Endodermal cell (in vitro differentiated cells): ENCODE measurements around the gene SMAD3. TPM values are rescaled to one million over a fixed set of nuclear protein-coding genes. Genes with fewer than 3 reads are reported as not detected.

ENCODE experiments used
- DNase-seq: peaks from one replicate; pipeline ENCODE4 v3.0.0-alpha.2; 2017
- H3K27ac ChIP-seq: 2 replicates; pipeline ENCODE4 v1.5.1; 2013; ENCODE audit warnings: mild to moderate bottlenecking, low read depth, low read length, moderate library complexity
- H3K27me3 ChIP-seq: 2 replicates; pipeline ENCODE4 v1.6.1; 2013; ENCODE audit warnings: mild to moderate bottlenecking, low read length, moderate library complexity; ENCODE audit not compliant: insufficient read depth, control insufficient read depth, poor library complexity, severe bottlenecking
- H3K36me3 ChIP-seq: 2 replicates; pipeline ENCODE4 v1.7.0; 2013; ENCODE audit warnings: mild to moderate bottlenecking, low read length, moderate library complexity; ENCODE audit not compliant: control insufficient read depth, insufficient read depth
- H3K4me1 ChIP-seq: one replicate; pipeline ENCODE4 v1.7.0; 2013; ENCODE audit warnings: low read length; ENCODE audit not compliant: control insufficient read depth, insufficient read depth
- H3K4me3 ChIP-seq: 2 replicates; pipeline ENCODE4 v1.5.1; 2013; ENCODE audit warnings: mild to moderate bottlenecking, low read length, moderate library complexity
- H3K9ac ChIP-seq: 2 replicates; pipeline ENCODE4 v1.6.1; 2013; ENCODE audit warnings: mild to moderate bottlenecking, low read length, moderate library complexity; ENCODE audit not compliant: poor library complexity, severe bottlenecking; ENCODE audit errors: extremely low read depth
- H3K9me3 ChIP-seq: 2 replicates; pipeline ENCODE4 v1.6.1; 2013; ENCODE audit warnings: mild to moderate bottlenecking, low read length, moderate library complexity; ENCODE audit not compliant: control insufficient read depth
- H3K27ac Mint-ChIP-seq: 2 replicates; pipeline ENCODE4 v1.8.0; 2020; ENCODE audit warnings: mixed read lengths
- H3K27me3 Mint-ChIP-seq: 2 replicates; pipeline ENCODE4 v1.8.0; 2021; ENCODE audit warnings: mild to moderate bottlenecking, mixed read lengths; ENCODE audit not compliant: insufficient read depth
- H3K36me3 Mint-ChIP-seq: 2 replicates; pipeline ENCODE4 v1.8.0; 2020; ENCODE audit warnings: low read depth, mixed read lengths
- H3K4me1 Mint-ChIP-seq: 2 replicates; pipeline ENCODE4 v1.8.0; 2020; ENCODE audit warnings: mixed read lengths
- H3K4me3 Mint-ChIP-seq: 2 replicates; pipeline ENCODE4 v1.8.0; 2020; ENCODE audit warnings: mild to moderate bottlenecking, moderate library complexity, mixed read lengths
- H3K9me3 Mint-ChIP-seq: 2 replicates; pipeline ENCODE4 v1.8.0; 2020; ENCODE audit warnings: mild to moderate bottlenecking, mixed read lengths
- CTCF ChIP-seq: fragments of 200-600 bp; sonication (generic); conservative IDR thresholded peaks from 2 replicates; pipeline ENCODE4 v1.5.0; 2021; ENCODE audit warnings: antibody characterized with exemption, mild to moderate bottlenecking
- WGBS, 2 experiments: methylation state at CpG; one replicate each; pipeline versions ENCODE4 v1.1.5 to v1.1.7; 2013; ENCODE audit warnings: missing lambda C conversion rate in 2 of 2, mixed read lengths in 1 of 2; ENCODE audit not compliant: insufficient coverage in 1 of 2, insufficient read length in 1 of 2; 5-methylcytosine and 5-hydroxymethylcytosine counted together
- total RNA-seq, 2 donors: library from RNA; stranded (reverse); fragmentation: NEBNext Ultra II Directional in 1 of 2; extraction: Animal tissue kit (Norgen Biotek cat#: 25700) in 1 of 2; gene quantifications; 2 replicates in 1 of 2; 3 replicates in 1 of 2; pipeline ENCODE4 v1.2.1, GENCODE V29; 2021

The SMAD3 gene
- total RNA-seq, 2 donors from 2014 or later: 7.8 to 9.6 TPM

GRCh38 chr15:67175643-67176071 lies 110.3 kb downstream of the SMAD3 start:
- H3K4me1 Mint-ChIP-seq: peaks cover 33% of the 10 kb centered on the region
- H3K27ac ChIP-seq: no peak overlapping the region

GRCh38 chr15:67176195-67176971 lies 111.0 kb downstream of the SMAD3 start:
- H3K36me3 Mint-ChIP-seq: no peaks in the 10 kb centered on the region
- no peak overlapping the region for H3K9ac ChIP-seq
- H3K9me3 Mint-ChIP-seq: no peaks in the 10 kb centered on the region
- H3K27me3 Mint-ChIP-seq: peaks cover 21% of the 10 kb centered on the region
- no peak for TF ChIP-seq CTCF
- H3K4me3 Mint-ChIP-seq: no peak overlapping the region
- 77 to 94% methylated on average over 11 to 14 of the region's 14 CpGs for WGBS, 2 experiments
- H3K9me3 ChIP-seq: no peaks in the 10 kb centered on the region
- H3K27me3 ChIP-seq: no peaks in the 10 kb centered on the region
- H3K4me1 Mint-ChIP-seq: peaks cover 33% of the 10 kb centered on the region
- DNase-seq: peak; percentile 76
- H3K4me3 ChIP-seq: no peak overlapping the region
- H3K4me1 ChIP-seq: peaks cover 20% of the 10 kb centered on the region
- H3K36me3 ChIP-seq: peaks cover 29% of the 10 kb centered on the region
- peak overlapping the region; percentile 6 for H3K27ac ChIP-seq
- peak overlapping the region; percentile 36 for H3K27ac Mint-ChIP-seq

More at GRCh38 chr15:67175643-67176071, 110.3 kb downstream of the SMAD3 start:
- Histone ChIP-seq H3K36me3 (peaks cover 33% of the 10 kb centered on the region), H3K4me1 (peaks cover 20% of the 10 kb centered on the region), H3K27me3 (no peaks in the 10 kb centered on the region), H3K4me3 (no peak overlapping the region), H3K9me3 (no peaks in the 10 kb centered on the region), H3K9ac (no peak overlapping the region)
- WGBS, 2 experiments: 88 to 92% methylated on average over 10 to 11 of the region's 11 CpGs
- peaks cover 25% of the 10 kb centered on the region for H3K27me3 Mint-ChIP-seq
- peak overlapping the region; percentile 36 for H3K27ac Mint-ChIP-seq
- no peak for TF ChIP-seq CTCF
- no peaks in the 10 kb centered on the region for H3K36me3 Mint-ChIP-seq
- no peak overlapping the region for H3K4me3 Mint-ChIP-seq
- H3K9me3 Mint-ChIP-seq: no peaks in the 10 kb centered on the region
- peak; percentile 71 for DNase-seq

- Histone ChIP-seq H3K4me3 (no peak overlapping the region), H3K9me3 (no peaks in the 10 kb centered on the region), H3K4me1 (peaks cover 20% of the 10 kb centered on the region), H3K9ac (no peak overlapping the region), H3K36me3 (peaks cover 33% of the 10 kb centered on the region), H3K27me3 (no peaks in the 10 kb centered on the region), H3K27ac (no peak overlapping the region)
- 88 to 96% methylated on average over 4 to 6 of the region's 6 CpGs for WGBS, 2 experiments
- no peak for TF ChIP-seq CTCF
- Mint-ChIP-seq H3K4me1 (peaks cover 33% of the 10 kb centered on the region), H3K9me3 (no peaks in the 10 kb centered on the region), H3K27me3 (peaks cover 12% of the 10 kb centered on the region), H3K36me3 (no peaks in the 10 kb centered on the region), H3K4me3 (no peak overlapping the region), H3K27ac (no peak overlapping the region)
- no peak for DNase-seq
Measured at GRCh38 chr15:67177752-67178151, 112.3 kb downstream of the SMAD3 start.
